GM12878 (cell line): ENCODE results near the gene GRK6. TPM values are rescaled to one million over a fixed set of nuclear protein-coding genes. Genes with fewer than 3 reads are reported as not detected.

ENCODE experiments used
- ATAC-seq: fragments of 200-7000 bp; cut with Tn5 transposase; 3 replicates; pipeline ENCODE4 v1.9.1; 2020; ENCODE audit warnings: mild to moderate bottlenecking, moderate library complexity
- BruUV-seq: library from RNA; stranded (reverse); fragments of 400-500 nt; replicated peaks from 2 replicates; lab custom pipeline; 2021; lab: Mats Ljungman, UMichigan
- CTCF ChIA-PET: fragments of 300-600 bp; sonication (Branson Sonifier 250); formaldehyde crosslinking; extraction: SDS; loops from one replicate; lab custom pipeline; 2021; ENCODE audit warnings: inconsistent platforms; lab: Yijun Ruan, JAX
- POLR2A ChIA-PET: fragments of 350-600 bp; formaldehyde crosslinking; extraction: SDS; loops from one replicate; lab custom pipeline; 2021; ENCODE audit warnings: inconsistent platforms; lab: Charles Lee
- RAD21 ChIA-PET: fragments of 300-600 bp; sonication (Branson Sonifier 250); formaldehyde crosslinking; loops from one replicate; lab custom pipeline; 2023; ENCODE audit warnings: antibody characterized with exemption; ENCODE audit not compliant: unreplicated experiment; lab: Charles Lee
- SMC1A ChIA-PET: fragments of 300-600 bp; sonication (Branson Sonifier 250); formaldehyde crosslinking; loops from one replicate; lab custom pipeline; 2023; ENCODE audit not compliant: unreplicated experiment, uncharacterized antibody; lab: Charles Lee
- DNase-seq: peaks from one replicate; pipeline ENCODE4 v3.0.0-alpha.2; 2011; ENCODE audit warnings: low read depth, low spot score
- FAIRE-seq: peaks from 3 replicates; lab custom pipeline; 2011; peaks lifted over from hg19 to GRCh38; lab: Jason Lieb, UNC
- H2AFZ ChIP-seq: 2 replicates; pipeline ENCODE4 v1.6.0; 2011; ENCODE audit warnings: low read depth, low read length, control low read depth; ENCODE audit not compliant: control insufficient read depth
- H3K27ac ChIP-seq: 2 replicates; pipeline ENCODE4 v1.5.1; 2011; ENCODE audit warnings: control low read depth; ENCODE audit not compliant: control insufficient read depth, insufficient read depth
- H3K27me3 ChIP-seq, 2 experiments: replicated peaks in 1 of 2; 2 replicates each; pipeline versions ENCODE4 v1.6.0 to v1.6.1; 2011; ENCODE audit warnings: low read length in 1 of 2; ENCODE audit not compliant: control insufficient read depth in 2 of 2, insufficient read depth in 2 of 2
- H3K36me3 ChIP-seq, 2 experiments: 2 replicates each; pipeline ENCODE4 v1.5.1; 2011; ENCODE audit warnings: low read length in 1 of 2; ENCODE audit not compliant: control insufficient read depth in 2 of 2, insufficient read depth in 2 of 2
- H3K4me1 ChIP-seq: 2 replicates; pipeline ENCODE4 v1.6.1; 2011; ENCODE audit warnings: mild to moderate bottlenecking, low read length, moderate library complexity, mixed read lengths; ENCODE audit not compliant: control insufficient read depth, insufficient read depth
- H3K4me2 ChIP-seq: 2 replicates; pipeline ENCODE4 v1.6.0; 2011; ENCODE audit warnings: control low read depth; ENCODE audit not compliant: control insufficient read depth, insufficient read depth
- H3K4me3 ChIP-seq: fragments of 200-600 bp; sonication (generic); 2 replicates; pipeline ENCODE4 v1.5.1; 2016
- H3K79me2 ChIP-seq: 2 replicates; pipeline ENCODE4 v1.6.0; 2011; ENCODE audit warnings: low read length; ENCODE audit not compliant: control insufficient read depth, insufficient read depth
- H3K9ac ChIP-seq: 2 replicates; pipeline ENCODE4 v1.8.0; 2011; ENCODE audit warnings: low read length, control low read depth, mixed read lengths; ENCODE audit not compliant: control insufficient read depth, insufficient read depth
- H3K9me3 ChIP-seq: replicated peaks from 3 replicates; pipeline ENCODE4 v1.5.1; 2011; ENCODE audit warnings: mild to moderate bottlenecking, low read length; ENCODE audit not compliant: control insufficient read depth, insufficient read depth
- H4K20me1 ChIP-seq: 2 replicates; pipeline ENCODE4 v1.6.0; 2011; ENCODE audit not compliant: control insufficient read depth, insufficient read depth
- RELB ChIP-seq: fragments of 450-650 bp; IDR thresholded peaks from 2 replicates; pipeline ENCODE4 v1.6.1; 2017; ENCODE audit warnings: low read depth, mild to moderate bottlenecking, moderate library complexity
- USF1 ChIP-seq: IDR thresholded peaks from 2 replicates; pipeline ENCODE4 v1.6.1; 2011; ENCODE audit warnings: borderline replicate concordance, low read depth, mild to moderate bottlenecking, moderate library complexity, mixed read lengths, low read length; ENCODE audit not compliant: insufficient read depth; ENCODE audit errors: extremely low read length
- ZNF217 ChIP-seq: fragments of 450-650 bp; IDR thresholded peaks from 2 replicates; pipeline ENCODE4 v1.6.1; 2017; ENCODE audit warnings: antibody characterized with exemption, mild to moderate bottlenecking
- ZSCAN29 ChIP-seq: fragments of 450-650 bp; IDR thresholded peaks from 2 replicates; pipeline ENCODE4 v1.6.1; 2017; ENCODE audit warnings: mild to moderate bottlenecking, moderate library complexity
- WGBS: methylation state at CpG from one replicate; pipeline ENCODE4 v1.1.6; 2016; ENCODE audit warnings: low lambda C conversion rate; ENCODE audit not compliant: insufficient replicate concordance, insufficient coverage; ENCODE audit errors: missing lambda C conversion rate; 5-methylcytosine and 5-hydroxymethylcytosine counted together
- in situ Hi-C: fragments of 300-500 bp; cut with MboI; formaldehyde crosslinking; loops from 9 replicates; pipeline ENCODE4 v1.14.3; 2018; ENCODE audit warnings: mixed read lengths
- intact Hi-C: fragments of 100-400 bp; cut with micrococcal nuclease; formaldehyde crosslinking; loops from one replicate; pipeline ENCODE4 v1.14.2; 2022; ENCODE audit not compliant: unreplicated experiment
- polyA plus RNA-seq, 11 experiments: library from polyadenylated mRNA; depleted of rRNA in 4 of 11; unstranded in 6 of 11; stranded (reverse) in 5 of 11; fragments of >200 nt; fragmentation: Nextera tagmentation in 4 of 11; fragmentation: Illumina TruSeq in 1 of 11; extraction: Ambion mirVana in 4 of 11; extraction: Trizol in 1 of 11; gene quantifications; 1 replicate in 1 of 11; 2 replicates in 10 of 11; pipeline versions ENCODE4 v1.2.1 to v1.2.3, GENCODE V29; 2011 to 2016; ENCODE audit warnings: inconsistent platforms in 2 of 11, missing spikeins in 2 of 11, low read depth in 1 of 11
- total RNA-seq, 4 experiments: library from RNA; depleted of rRNA in 3 of 4; stranded (reverse); fragments of >200 nt in 3 of 4; fragmentation: Illumina TruSeq in 1 of 4; extraction: Trizol in 1 of 4; gene quantifications; 2 replicates each; pipeline versions ENCODE4 v1.2.1 to v1.2.3, GENCODE V29; 2013 to 2021

GRK6 gene
- total and polyA plus RNA-seq, 10 of the 15 experiments (the other 5 are each of a cell fraction or from before 2014, with no cell fraction given): 0.79 to 124 (median 41.6) TPM

GRCh38 chr5:177421062-177421798, 5.2 kb upstream of the GRK6 start (continued):
- no peak for TF ChIP-seq RELB
- TF ChIP-seq, all 136 proteins: peak for 0

GRCh38 chr5:177423671-177424070, 2.8 kb upstream of the GRK6 start:
- FAIRE-seq (no peak), DNase-seq (no peak), ATAC-seq (no peak)
- BruUV-seq: no TSS peak
- no peaks in the 10 kb centered on the region for H3K36me3 ChIP-seq
- no peaks in the 10 kb centered on the region for H3K27me3 ChIP-seq
- no peak overlapping the region for H3K27ac ChIP-seq
- 36% methylated on average over 2 of the region's 2 CpGs for WGBS
- POLR2A ChIA-PET: interaction anchor here (9.4 to 13.4 kb wide), 3 partner anchors 9 to 26 kb away, joined by 107 to 358 read pairs (median 174); partner anchors contain the start of genes F12, PFN3 and PRR7
- in situ Hi-C loops (no loop called here), intact Hi-C loops (no loop called here)
- no peak overlapping the region for H3K9ac ChIP-seq
- SMC1A ChIA-PET: interaction anchor here (0.6 to 7.5 kb wide), 4 partner anchors 10 to 33 kb away, joined by 3 to 64 read pairs (median 24); partner anchors contain the start of gene PFN3
- no peak overlapping the region for H2AFZ ChIP-seq
- H3K9me3 ChIP-seq: no peaks in the 10 kb centered on the region
- CTCF ChIA-PET: interaction anchor here (0.8 to 13.2 kb wide), 5 partner anchors 9 to 34 kb away, joined by 3 to 188 read pairs (median 15); partner anchors contain the start of gene PFN3
- peaks cover 21% of the 10 kb centered on the region for H3K79me2 ChIP-seq
- no peak overlapping the region for H3K4me2 ChIP-seq
- no peak for TF ChIP-seq USF1
- TF ChIP-seq ZSCAN29: no peak
- TF ChIP-seq ZNF217: no peak
- H3K4me3 ChIP-seq: no peak overlapping the region
- RAD21 ChIA-PET: interaction anchor here (0.9 to 11.0 kb wide), 3 partner anchors 11 to 78 kb away, joined by 3 to 288 read pairs (median 4); partner anchors contain the start of gene PRR7
- H3K4me1 ChIP-seq: peaks cover 15% of the 10 kb centered on the region
- H4K20me1 ChIP-seq: no peaks in the 10 kb centered on the region
